NCI-H1436 (cell line): Measurements from ENCODE around the gene NETO2.
A peak's percentile ranks its signal among the peaks of the same experiment; 100 is the strongest.
"Not testable (repeated sequence)": the region's sequence is repeated elsewhere in the genome, so short reads cannot be mapped to it uniquely, and the experiment has no call there.

Experiments used
- DNase-seq: peaks from one replicate; lab custom pipeline; 2025; lab: John Stamatoyannopoulos, UW

Gene NETO2

GRCh38 chr16:47143677-47144558, at the start of gene NETO2:
Gene NETO2 (minus strand): TSS chr16:47143945. CDS start chr16:47143612, 333 bp downstream.
- DNase-seq = peak; percentile 34

GRCh38 chr16:47182318-47182717, 38.6 kb upstream of the NETO2 start:
- no peak for DNase-seq

GRCh38 chr16:47181066-47181465, 37.3 kb upstream of the NETO2 start:
- DNase-seq = not testable (repeated sequence)

GRCh38 chr16:47180073-47180472, 36.3 kb upstream of the NETO2 start:
- DNase-seq = no peak

- DNase-seq = no peak
These were observed 31.4 kb upstream of the NETO2 start for GRCh38 chr16:47175152-47175551.

GRCh38 chr16:47162670-47163420, 19.1 kb upstream of the NETO2 start:
- DNase-seq = no peak

GRCh38 chr16:47161464-47161863, 17.7 kb upstream of the NETO2 start:
- DNase-seq = no peak

- no peak for DNase-seq
These were observed 16.7 kb upstream of the NETO2 start for GRCh38 chr16:47160422-47160821.

GRCh38 chr16:47158992-47159391, 15.2 kb upstream of the NETO2 start:
- DNase-seq = no peak

- DNase-seq = no peak
These were observed 13.0 kb upstream of the NETO2 start for GRCh38 chr16:47156680-47157215.

GRCh38 chr16:47152501-47152900, 8.8 kb upstream of the NETO2 start:
- not testable (repeated sequence) for DNase-seq

- no peak for DNase-seq
These were observed 6.3 kb upstream of the NETO2 start for GRCh38 chr16:47150067-47150466.

- no peak for DNase-seq
These were observed 773 bp upstream of the NETO2 start for GRCh38 chr16:47144559-47144877.

- peak; percentile 69 for DNase-seq
These were observed 696 bp downstream of the NETO2 start for GRCh38 chr16:47142821-47143676.

GRCh38 chr16:47142486-47142820, 1.3 kb downstream of the NETO2 start:
- no peak for DNase-seq

GRCh38 chr16:47141773-47142485, 1.8 kb downstream of the NETO2 start:
- peak; percentile 92 for DNase-seq

- no peak for DNase-seq
These were observed 3.1 kb downstream of the NETO2 start for GRCh38 chr16:47140686-47141085.

- DNase-seq = no peak
These were observed 4.1 kb downstream of the NETO2 start for GRCh38 chr16:47139561-47140185.

GRCh38 chr16:47137925-47138324, 5.8 kb downstream of the NETO2 start:
- not testable (repeated sequence) for DNase-seq

- no peak for DNase-seq
These were observed 7.5 kb downstream of the NETO2 start for GRCh38 chr16:47136099-47136842.
